Hepatocyte (in vitro differentiated cells): ENCODE measurements around the gene TMEM19.

ENCODE experiments used
- EZH2 ChIP-seq: fragments of 200-600 bp; sonication (generic); IDR thresholded peaks from 2 replicates; pipeline ENCODE4 v1.6.1; 2016; ENCODE audit warnings: antibody characterized with exemption, mild to moderate bottlenecking, borderline replicate concordance
- TF ChIP-seq, protein P1 (sequence below): fragments of 200-600 bp; sonication (generic); IDR thresholded peaks from 2 replicates; pipeline ENCODE4 v1.5.1; 2016; ENCODE audit warnings: antibody characterized with exemption, mild to moderate bottlenecking; ENCODE audit not compliant: poor library complexity

GRCh38 chr12:71684081-71684480 is 1.8 kb upstream of the TMEM19 start:
- TF ChIP-seq EZH2, result no peak
- TF ChIP-seq, protein P1, sequence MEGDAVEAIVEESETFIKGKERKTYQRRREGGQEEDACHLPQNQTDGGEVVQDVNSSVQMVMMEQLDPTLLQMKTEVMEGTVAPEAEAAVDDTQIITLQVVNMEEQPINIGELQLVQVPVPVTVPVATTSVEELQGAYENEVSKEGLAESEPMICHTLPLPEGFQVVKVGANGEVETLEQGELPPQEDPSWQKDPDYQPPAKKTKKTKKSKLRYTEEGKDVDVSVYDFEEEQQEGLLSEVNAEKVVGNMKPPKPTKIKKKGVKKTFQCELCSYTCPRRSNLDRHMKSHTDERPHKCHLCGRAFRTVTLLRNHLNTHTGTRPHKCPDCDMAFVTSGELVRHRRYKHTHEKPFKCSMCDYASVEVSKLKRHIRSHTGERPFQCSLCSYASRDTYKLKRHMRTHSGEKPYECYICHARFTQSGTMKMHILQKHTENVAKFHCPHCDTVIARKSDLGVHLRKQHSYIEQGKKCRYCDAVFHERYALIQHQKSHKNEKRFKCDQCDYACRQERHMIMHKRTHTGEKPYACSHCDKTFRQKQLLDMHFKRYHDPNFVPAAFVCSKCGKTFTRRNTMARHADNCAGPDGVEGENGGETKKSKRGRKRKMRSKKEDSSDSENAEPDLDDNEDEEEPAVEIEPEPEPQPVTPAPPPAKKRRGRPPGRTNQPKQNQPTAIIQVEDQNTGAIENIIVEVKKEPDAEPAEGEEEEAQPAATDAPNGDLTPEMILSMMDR, result no peak
